Peyer's patch (tissue), 4 donors: Measurements from ENCODE around the gene WNT6.

Source experiments
- POLR2A ChIP-seq, 2 donors: fragments of 450-650 bp; IDR thresholded peaks; one replicate each; pipeline ENCODE4 v1.5.1; 2017; ENCODE audit warnings: antibody characterized with exemption in 2 of 2, mild to moderate bottlenecking in 2 of 2, moderate library complexity in 2 of 2
- TF ChIP-seq, protein P1 (sequence below), 6 experiments: fragments of 450-650 bp in 4 of 6; fragments of 200-600 bp in 2 of 6; sonication (generic) in 1 of 6; IDR thresholded peaks; one replicate each; pipeline ENCODE4 v1.5.1; 2017 to 2019; ENCODE audit warnings: antibody characterized with exemption in 6 of 6, mild to moderate bottlenecking in 3 of 6, moderate library complexity in 1 of 6

DNA sequence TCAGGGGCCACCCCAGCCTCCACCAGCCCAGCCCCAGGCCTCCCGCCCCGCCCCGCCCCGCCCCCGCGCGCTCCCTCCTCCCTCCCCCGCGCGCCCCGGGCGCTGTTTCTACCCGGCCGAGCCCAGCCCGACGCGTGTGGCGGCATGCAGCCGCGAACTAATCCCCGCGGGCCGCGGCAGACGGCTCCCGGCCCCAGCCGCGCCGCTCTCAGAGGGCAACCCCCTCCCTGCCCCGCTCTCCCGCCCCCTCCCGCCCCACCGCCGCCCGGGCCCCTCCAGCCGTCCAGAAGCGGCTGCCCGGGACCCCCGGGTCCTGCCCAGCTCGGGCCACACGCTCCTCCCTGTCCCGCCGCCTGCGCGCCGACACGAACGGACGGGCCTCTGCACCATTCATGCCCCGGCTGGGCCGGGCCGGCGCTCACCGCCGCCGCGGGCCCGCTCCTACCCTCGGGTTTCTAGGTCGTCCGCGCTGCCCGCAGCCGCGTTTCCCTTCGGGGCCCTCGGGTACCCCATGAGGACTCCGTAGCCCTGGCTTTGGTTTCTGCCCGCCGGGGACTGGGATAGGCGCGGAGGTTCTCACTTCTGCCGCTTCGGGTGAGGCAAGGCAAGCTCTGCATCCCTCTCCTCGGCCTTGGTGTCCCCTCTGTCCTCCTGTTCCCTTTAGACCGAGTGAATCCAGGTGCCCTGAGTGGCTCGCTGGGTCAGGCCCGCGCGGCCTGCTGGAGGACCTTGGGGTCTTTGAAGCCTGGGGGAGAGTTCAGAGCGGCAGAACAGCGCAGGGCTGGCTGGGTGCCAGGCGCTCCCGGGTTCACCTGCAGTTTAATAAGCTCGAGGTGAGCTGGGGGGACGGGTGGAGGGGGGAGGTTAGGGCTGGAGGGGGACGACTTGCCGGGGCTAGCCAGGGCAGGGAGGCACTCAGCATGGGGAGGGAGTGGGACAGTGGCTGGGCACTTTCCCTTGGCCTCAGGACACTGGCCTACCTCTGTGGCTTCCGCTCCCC lies 24.2 kb downstream of the WNT6 start:
- TF ChIP-seq, protein P1, sequence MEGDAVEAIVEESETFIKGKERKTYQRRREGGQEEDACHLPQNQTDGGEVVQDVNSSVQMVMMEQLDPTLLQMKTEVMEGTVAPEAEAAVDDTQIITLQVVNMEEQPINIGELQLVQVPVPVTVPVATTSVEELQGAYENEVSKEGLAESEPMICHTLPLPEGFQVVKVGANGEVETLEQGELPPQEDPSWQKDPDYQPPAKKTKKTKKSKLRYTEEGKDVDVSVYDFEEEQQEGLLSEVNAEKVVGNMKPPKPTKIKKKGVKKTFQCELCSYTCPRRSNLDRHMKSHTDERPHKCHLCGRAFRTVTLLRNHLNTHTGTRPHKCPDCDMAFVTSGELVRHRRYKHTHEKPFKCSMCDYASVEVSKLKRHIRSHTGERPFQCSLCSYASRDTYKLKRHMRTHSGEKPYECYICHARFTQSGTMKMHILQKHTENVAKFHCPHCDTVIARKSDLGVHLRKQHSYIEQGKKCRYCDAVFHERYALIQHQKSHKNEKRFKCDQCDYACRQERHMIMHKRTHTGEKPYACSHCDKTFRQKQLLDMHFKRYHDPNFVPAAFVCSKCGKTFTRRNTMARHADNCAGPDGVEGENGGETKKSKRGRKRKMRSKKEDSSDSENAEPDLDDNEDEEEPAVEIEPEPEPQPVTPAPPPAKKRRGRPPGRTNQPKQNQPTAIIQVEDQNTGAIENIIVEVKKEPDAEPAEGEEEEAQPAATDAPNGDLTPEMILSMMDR (IDR thresholded peaks at IDR 0.05): no peak
- TF ChIP-seq POLR2A (IDR thresholded peaks at IDR 0.05): no peak
